K562 (cell line): ENCODE measurements around the gene PARK7. TPM values are rescaled to one million over a fixed set of nuclear protein-coding genes. Genes with fewer than 3 reads are reported as not detected.

Experiments used
- CBX1 ChIP-seq: sonication (generic); IDR thresholded peaks from 2 replicates; pipeline ENCODE4 v1.6.1; 2016; ENCODE audit warnings: antibody characterized with exemption, low read depth, mild to moderate bottlenecking
- HIVEP1 ChIP-seq: fragments of 250-450 bp; sonication (Bioruptor Pico); IDR thresholded peaks from 2 replicates; pipeline ENCODE4 v1.4.0; 2020; ENCODE audit warnings: mild to moderate bottlenecking
- RB1 ChIP-seq: fragments of 450-650 bp; IDR thresholded peaks from 2 replicates; pipeline ENCODE4 v1.6.1; 2017; ENCODE audit warnings: low read depth, mild to moderate bottlenecking
- SMAD4 ChIP-seq: fragments of 250-450 bp; sonication (Bioruptor Pico); conservative IDR thresholded peaks from 2 replicates; pipeline ENCODE4 v1.8.0; 2021; ENCODE audit warnings: inconsistent platforms, mild to moderate bottlenecking, moderate library complexity
- SP2 ChIP-seq: IDR thresholded peaks from 2 replicates; pipeline ENCODE4 v1.6.1; 2011; ENCODE audit warnings: mild to moderate bottlenecking, low read depth, low read length, moderate library complexity; ENCODE audit not compliant: poor library complexity, severe bottlenecking; ENCODE audit errors: extremely low read depth
- STAT6 ChIP-seq: sonication (generic); formaldehyde crosslinking; IDR thresholded peaks from 2 replicates; pipeline ENCODE4 v1.8.1; 2023; ENCODE audit warnings: mild to moderate bottlenecking, missing genetic modification reagents
- TFAP4 ChIP-seq: sonication (generic); formaldehyde crosslinking; IDR thresholded peaks from 2 replicates; pipeline ENCODE4 v1.8.0; 2022; ENCODE audit warnings: missing genetic modification reagents, mild to moderate bottlenecking, moderate library complexity, borderline replicate concordance
- ZNF583 ChIP-seq: fragments of 250-450 bp; sonication (Bioruptor Pico); IDR thresholded peaks from 2 replicates; pipeline ENCODE4 v1.4.0; 2020
- polyA plus RNA-seq, 8 experiments: library from polyadenylated mRNA; depleted of rRNA in 4 of 8; stranded (reverse) in 5 of 8; unstranded in 3 of 8; fragments of >200 nt; fragmentation: Nextera tagmentation in 2 of 8; fragmentation: Illumina TruSeq in 1 of 8; extraction: Ambion mirVana in 2 of 8; extraction: Trizol in 1 of 8; gene quantifications; 2 replicates each; pipeline versions ENCODE4 v1.2.1 to v1.2.3, GENCODE V29; 2011 to 2014; ENCODE audit warnings: inconsistent platforms in 1 of 8, missing spikeins in 1 of 8
- total RNA-seq, 7 experiments: library from RNA; depleted of rRNA in 6 of 7; stranded (reverse); fragments of >200 nt in 6 of 7; fragmentation: Illumina TruSeq in 2 of 7; extraction: Trizol in 2 of 7; gene quantifications; 2 replicates each; pipeline versions ENCODE4 v1.2.1 to v1.2.3, GENCODE V29; 2011 to 2021; ENCODE audit warnings: low replicate concordance in 1 of 7
- TF ChIP-seq, protein P1 (sequence below): sonication (generic); formaldehyde crosslinking; IDR thresholded peaks from 2 replicates; pipeline ENCODE4 v1.9.0; 2022; ENCODE audit warnings: mild to moderate bottlenecking, missing genetic modification reagents
- TF ChIP-seq, protein P2 (sequence below): sonication (generic); formaldehyde crosslinking; IDR thresholded peaks from 2 replicates; pipeline ENCODE4 v1.8.1; 2023; ENCODE audit warnings: mild to moderate bottlenecking, missing genetic modification reagents

Gene PARK7
- total and polyA plus RNA-seq, 9 of the 15 experiments (the other 6 are each of a cell fraction or from before 2014, with no cell fraction given), result 374 to 1,298 (median 484) TPM

- TF ChIP-seq STAT6 (peak; percentile 89; the same call in 1 of the 2 replicates), SP2 (peak; percentile 52), ZNF583 (CRISPR knock-in tag) (0 out of 2 replicates have a peak, but pooled peaks have one; percentile 5), SMAD4 (CRISPR knock-in tag) (peak; percentile 83), HIVEP1 (CRISPR knock-in tag) (peak; percentile 21; the same call in 1 of the 2 replicates), CBX1 (peak; percentile 96), RB1 (peak; percentile 87), TFAP4 (peak; percentile 91)
- TF ChIP-seq, protein P1, sequence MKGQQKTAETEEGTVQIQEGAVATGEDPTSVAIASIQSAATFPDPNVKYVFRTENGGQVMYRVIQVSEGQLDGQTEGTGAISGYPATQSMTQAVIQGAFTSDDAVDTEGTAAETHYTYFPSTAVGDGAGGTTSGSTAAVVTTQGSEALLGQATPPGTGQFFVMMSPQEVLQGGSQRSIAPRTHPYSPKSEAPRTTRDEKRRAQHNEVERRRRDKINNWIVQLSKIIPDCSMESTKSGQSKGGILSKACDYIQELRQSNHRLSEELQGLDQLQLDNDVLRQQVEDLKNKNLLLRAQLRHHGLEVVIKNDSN (CRISPR knock-in tag), result peak; percentile 62
- TF ChIP-seq, protein P2, sequence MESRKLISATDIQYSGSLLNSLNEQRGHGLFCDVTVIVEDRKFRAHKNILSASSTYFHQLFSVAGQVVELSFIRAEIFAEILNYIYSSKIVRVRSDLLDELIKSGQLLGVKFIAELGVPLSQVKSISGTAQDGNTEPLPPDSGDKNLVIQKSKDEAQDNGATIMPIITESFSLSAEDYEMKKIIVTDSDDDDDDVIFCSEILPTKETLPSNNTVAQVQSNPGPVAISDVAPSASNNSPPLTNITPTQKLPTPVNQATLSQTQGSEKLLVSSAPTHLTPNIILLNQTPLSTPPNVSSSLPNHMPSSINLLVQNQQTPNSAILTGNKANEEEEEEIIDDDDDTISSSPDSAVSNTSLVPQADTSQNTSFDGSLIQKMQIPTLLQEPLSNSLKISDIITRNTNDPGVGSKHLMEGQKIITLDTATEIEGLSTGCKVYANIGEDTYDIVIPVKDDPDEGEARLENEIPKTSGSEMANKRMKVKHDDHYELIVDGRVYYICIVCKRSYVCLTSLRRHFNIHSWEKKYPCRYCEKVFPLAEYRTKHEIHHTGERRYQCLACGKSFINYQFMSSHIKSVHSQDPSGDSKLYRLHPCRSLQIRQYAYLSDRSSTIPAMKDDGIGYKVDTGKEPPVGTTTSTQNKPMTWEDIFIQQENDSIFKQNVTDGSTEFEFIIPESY (CRISPR knock-in tag), result peak; percentile 64
Measured at GRCh38 chr1:7953850-7954609, 7.5 kb upstream of the PARK7 start (continued).
